Nephron (organoid): ENCODE results near the gene SMTN.

Experiments
- H3K27ac Mint-ChIP-seq, 3 experiments: 2 replicates each; pipeline ENCODE4 v1.8.0; 2020; ENCODE audit warnings: mixed read lengths in 3 of 3, mild to moderate bottlenecking in 2 of 3, moderate library complexity in 1 of 3
- H3K27me3 Mint-ChIP-seq: 2 replicates; pipeline ENCODE4 v1.8.0; 2021; ENCODE audit warnings: low read depth, mild to moderate bottlenecking, moderate library complexity, mixed read lengths
- H3K36me3 Mint-ChIP-seq: 2 replicates; pipeline ENCODE4 v1.8.0; 2020; ENCODE audit warnings: low read depth, mixed read lengths
- H3K4me1 Mint-ChIP-seq: 2 replicates; pipeline ENCODE4 v1.8.0; 2020; ENCODE audit warnings: mixed read lengths
- H3K4me3 Mint-ChIP-seq, 3 experiments: 2 replicates each; pipeline ENCODE4 v1.8.0; 2020; ENCODE audit warnings: mild to moderate bottlenecking in 3 of 3, mixed read lengths in 3 of 3, moderate library complexity in 2 of 3
- H3K9me3 Mint-ChIP-seq: 2 replicates; pipeline ENCODE4 v1.8.0; 2020; ENCODE audit warnings: mixed read lengths
- TF ChIP-seq, protein P1 (sequence below), 3 experiments: fragments of 200-600 bp; sonication (generic); IDR thresholded peaks; one replicate each; pipeline ENCODE4 v1.5.0; 2021; ENCODE audit warnings: antibody characterized with exemption in 3 of 3; ENCODE audit not compliant: unreplicated experiment in 3 of 3

SMTN gene

DNA sequence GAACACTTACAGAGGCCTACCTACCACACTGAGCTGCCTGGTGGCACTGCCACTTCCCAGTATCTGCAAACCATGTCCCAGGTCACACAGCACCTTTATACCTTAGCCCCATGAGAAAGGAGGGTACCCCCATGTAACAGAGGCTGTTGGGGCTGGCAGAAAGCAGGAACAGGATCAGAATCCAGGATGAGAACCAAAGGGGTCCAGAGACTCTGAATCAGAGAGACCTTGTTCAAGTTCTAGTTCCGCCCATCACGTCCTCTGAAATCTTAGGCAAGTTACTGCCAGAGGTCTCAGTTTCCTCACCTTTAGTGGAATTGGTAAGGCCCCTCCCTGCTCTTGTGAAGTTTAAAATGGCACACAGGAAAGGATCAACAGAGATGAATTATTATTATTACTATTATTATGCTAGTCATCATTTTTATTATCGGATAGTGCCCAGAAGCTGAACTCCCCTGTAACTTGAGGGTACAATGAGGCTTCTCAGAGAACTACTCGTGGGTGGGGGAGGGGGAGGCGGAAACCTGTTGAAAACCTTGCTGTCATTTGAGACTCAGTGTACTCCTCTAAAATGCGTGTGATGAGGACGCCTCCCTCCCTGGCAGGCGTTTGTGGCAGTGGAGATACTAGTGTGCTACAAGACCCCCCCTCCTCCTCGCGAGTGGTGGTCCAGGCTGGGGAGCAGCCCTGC, 17.0 kb downstream of the SMTN start:
- H3K27ac Mint-ChIP-seq = no peak overlapping the region
- no peaks in the 10 kb centered on the region for H3K9me3 Mint-ChIP-seq
- peak overlapping the region in 1 of 3 experiments; percentile 27 for H3K4me3 Mint-ChIP-seq
- H3K4me1 Mint-ChIP-seq = peaks cover 31% of the 10 kb centered on the region
- H3K36me3 Mint-ChIP-seq = peaks cover 46% of the 10 kb centered on the region
- TF ChIP-seq, protein P1, sequence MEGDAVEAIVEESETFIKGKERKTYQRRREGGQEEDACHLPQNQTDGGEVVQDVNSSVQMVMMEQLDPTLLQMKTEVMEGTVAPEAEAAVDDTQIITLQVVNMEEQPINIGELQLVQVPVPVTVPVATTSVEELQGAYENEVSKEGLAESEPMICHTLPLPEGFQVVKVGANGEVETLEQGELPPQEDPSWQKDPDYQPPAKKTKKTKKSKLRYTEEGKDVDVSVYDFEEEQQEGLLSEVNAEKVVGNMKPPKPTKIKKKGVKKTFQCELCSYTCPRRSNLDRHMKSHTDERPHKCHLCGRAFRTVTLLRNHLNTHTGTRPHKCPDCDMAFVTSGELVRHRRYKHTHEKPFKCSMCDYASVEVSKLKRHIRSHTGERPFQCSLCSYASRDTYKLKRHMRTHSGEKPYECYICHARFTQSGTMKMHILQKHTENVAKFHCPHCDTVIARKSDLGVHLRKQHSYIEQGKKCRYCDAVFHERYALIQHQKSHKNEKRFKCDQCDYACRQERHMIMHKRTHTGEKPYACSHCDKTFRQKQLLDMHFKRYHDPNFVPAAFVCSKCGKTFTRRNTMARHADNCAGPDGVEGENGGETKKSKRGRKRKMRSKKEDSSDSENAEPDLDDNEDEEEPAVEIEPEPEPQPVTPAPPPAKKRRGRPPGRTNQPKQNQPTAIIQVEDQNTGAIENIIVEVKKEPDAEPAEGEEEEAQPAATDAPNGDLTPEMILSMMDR (IDR thresholded peaks at IDR 0.05; ENCODE audit: unreplicated experiment in 3 of 3) = no peak
- no peaks in the 10 kb centered on the region for H3K27me3 Mint-ChIP-seq

DNA sequence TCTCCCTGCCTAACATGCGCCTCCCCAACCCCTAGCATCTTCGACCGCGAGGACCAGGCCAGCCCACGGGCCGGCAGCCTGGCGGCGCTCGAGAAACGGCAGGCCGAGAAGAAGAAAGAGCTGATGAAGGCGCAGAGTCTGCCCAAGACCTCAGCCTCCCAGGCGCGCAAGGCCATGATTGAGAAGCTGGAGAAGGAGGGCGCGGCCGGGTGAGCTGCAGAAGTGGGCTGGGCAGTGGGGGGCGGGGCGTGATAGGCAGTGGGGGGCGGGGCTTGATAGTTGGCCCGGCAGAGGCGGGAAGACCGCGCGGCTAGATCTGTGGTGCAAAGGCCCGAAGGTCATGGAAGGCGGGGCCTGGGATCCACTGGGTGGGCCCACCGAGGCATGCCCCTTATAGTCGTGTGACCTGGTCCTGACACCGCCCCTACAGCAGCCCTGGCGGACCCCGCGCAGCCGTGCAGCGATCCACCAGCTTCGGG, 17.6 kb downstream of the SMTN start:
- Mint-ChIP-seq H3K27ac (no peak overlapping the region), H3K4me1 (peaks cover 31% of the 10 kb centered on the region), H3K9me3 (no peaks in the 10 kb centered on the region), H3K36me3 (peaks cover 46% of the 10 kb centered on the region), H3K4me3 (peak overlapping the region in 1 of 3 experiments; percentile 27), H3K27me3 (no peaks in the 10 kb centered on the region)
- TF ChIP-seq, protein P1 (IDR thresholded peaks at IDR 0.05; ENCODE audit: unreplicated experiment in 3 of 3) = no peak

DNA sequence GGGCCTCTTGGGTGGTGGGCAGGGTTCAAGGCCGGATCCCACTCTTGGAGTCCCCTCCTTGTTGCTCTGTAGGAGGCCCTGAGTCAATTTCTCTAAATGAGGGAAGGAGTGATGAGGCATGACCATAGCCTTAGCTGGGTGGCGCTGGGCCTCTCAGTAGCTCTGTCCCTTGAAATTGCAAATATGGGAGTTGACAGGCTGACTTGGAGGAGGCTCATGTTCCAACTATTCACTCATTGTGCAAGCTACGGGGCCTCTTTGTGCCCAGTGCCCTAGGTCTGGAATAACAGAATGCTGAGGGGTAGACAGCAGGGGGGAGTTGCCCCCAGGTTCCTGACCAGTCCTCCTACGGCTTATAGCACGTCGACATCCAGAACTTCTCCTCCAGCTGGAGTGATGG, 18.3 kb downstream of the SMTN start:
- TF ChIP-seq, protein P1 (IDR thresholded peaks at IDR 0.05; ENCODE audit: unreplicated experiment in 3 of 3) = no peak
- Mint-ChIP-seq H3K27ac (no peak overlapping the region), H3K36me3 (peaks cover 46% of the 10 kb centered on the region), H3K9me3 (no peaks in the 10 kb centered on the region), H3K4me3 (no peak overlapping the region), H3K27me3 (no peaks in the 10 kb centered on the region), H3K4me1 (peaks cover 25% of the 10 kb centered on the region)

DNA sequence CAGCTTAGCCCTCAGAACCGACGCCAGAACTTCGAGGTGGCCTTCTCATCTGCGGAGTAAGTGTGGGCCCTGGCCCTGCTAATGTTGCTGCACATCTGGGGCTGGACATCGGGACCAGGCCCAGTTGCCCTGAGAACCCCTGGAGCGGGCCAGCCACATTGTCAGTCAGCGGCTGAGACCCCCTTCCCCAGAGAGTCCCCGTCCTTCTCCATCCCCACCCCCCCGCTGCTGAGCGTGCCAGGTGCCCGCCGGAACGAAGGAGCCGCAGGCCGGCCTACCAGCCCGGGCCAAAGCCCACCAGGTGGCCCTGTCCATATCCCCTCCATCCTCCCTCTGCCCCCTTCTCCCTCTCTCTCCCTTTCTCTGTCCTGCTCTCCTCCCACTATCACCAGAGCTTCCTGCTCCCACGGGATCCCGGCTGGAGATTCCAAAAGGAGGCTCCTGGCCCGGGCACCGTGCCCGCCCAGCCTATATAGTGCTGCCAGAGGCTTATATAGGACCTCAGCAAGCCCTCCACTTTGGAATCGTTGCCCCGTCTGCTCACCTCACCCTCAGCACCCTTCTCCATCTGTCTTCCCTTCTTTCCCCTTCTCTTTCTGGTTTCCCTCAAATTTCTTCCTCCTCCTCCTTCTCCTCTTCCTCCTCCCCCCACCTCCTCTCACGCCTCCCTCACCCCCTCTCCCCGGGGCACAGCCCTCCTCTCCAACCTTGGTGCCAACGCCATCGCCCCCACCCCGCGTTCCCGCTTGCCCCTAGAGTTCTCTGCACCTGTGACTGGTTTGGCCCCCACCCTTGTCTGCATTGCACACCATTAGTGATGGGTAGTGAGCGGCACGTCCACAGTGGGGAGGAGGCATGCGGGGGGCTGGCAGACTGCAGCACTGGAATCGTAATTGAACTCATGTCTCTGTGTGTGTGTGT, 19.0 kb downstream of the SMTN start:
- Mint-ChIP-seq H3K9me3 (no peaks in the 10 kb centered on the region), H3K36me3 (peaks cover 40% of the 10 kb centered on the region), H3K4me1 (peaks cover 18% of the 10 kb centered on the region), H3K4me3 (no peak overlapping the region), H3K27me3 (no peaks in the 10 kb centered on the region), H3K27ac (no peak overlapping the region)
- TF ChIP-seq, protein P1 (IDR thresholded peaks at IDR 0.05; ENCODE audit: unreplicated experiment in 3 of 3) = no peak

DNA sequence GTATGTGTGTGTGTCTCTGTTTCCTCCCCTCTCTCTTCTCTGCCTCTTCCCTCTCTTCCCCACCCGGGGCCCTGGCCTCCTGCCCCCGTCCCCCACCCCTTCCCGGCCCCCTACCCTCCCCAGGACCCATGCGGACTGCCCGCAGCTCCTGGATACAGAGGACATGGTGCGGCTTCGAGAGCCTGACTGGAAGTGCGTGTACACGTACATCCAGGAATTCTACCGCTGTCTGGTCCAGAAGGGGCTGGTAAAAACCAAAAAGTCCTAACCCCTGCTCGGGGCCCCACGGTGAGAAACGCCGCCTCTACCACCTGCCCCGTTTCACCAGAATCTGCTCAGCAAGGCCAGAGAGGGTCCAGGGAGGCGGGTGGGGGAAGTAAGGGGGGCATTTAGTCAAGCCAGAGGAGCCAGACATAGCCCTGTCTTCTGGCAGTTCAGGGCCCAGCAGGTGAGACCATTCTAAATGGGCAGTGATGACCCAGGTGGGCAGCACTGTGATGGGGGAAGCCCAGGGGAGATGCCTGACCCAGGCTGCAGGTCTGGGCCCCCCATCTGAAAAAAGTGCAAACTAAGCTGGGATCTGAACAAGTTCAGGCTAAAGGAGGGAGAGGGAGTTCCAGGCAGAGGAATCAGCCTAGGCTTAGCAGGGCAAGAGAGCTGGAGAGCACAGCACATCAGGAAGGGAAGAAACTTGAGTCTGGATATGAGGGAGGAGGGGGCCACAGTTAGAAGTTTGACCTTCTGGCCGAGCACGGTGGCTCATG, 19.8 kb downstream of the SMTN start:
- peaks cover 33% of the 10 kb centered on the region for H3K36me3 Mint-ChIP-seq
- H3K4me3 Mint-ChIP-seq = no peak overlapping the region
- TF ChIP-seq, protein P1 (IDR thresholded peaks at IDR 0.05; ENCODE audit: unreplicated experiment in 3 of 3) = no peak
- peaks cover under 1% of the 10 kb centered on the region for H3K27me3 Mint-ChIP-seq
- H3K9me3 Mint-ChIP-seq = no peaks in the 10 kb centered on the region
- no peak overlapping the region for H3K27ac Mint-ChIP-seq
- peaks cover 11% of the 10 kb centered on the region for H3K4me1 Mint-ChIP-seq
